Activated CD8-positive, alpha-beta memory T cell treated with anti-CD3 and anti-CD28 coated beads, Interleukin-2, amount 50 U/mL, for 24 hours (primary cell): ENCODE data around the gene EFCAB3.
"Not testable (repeated sequence)": the region's sequence is repeated elsewhere in the genome, so short reads cannot be mapped to it uniquely, and the experiment has no call there.

Experiments used
- DNase-seq: peaks from one replicate; pipeline ENCODE4 v3.0.0-alpha.2; 2020; ENCODE audit errors: extremely low read depth

Gene EFCAB3

GRCh38 chr17:62464422-62464821 lies 84.1 kb downstream of the EFCAB3 start:
- not testable (repeated sequence) for DNase-seq

GRCh38 chr17:62465271-62465670 lies 84.9 kb downstream of the EFCAB3 start:
- not testable (repeated sequence) for DNase-seq
